SU-DHL-6 (cell line): ENCODE measurements around the gene FGFBP2.

Experiments used
- H2AFZ ChIP-seq: fragments of 200-600 bp; sonication (generic); 2 replicates; pipeline ENCODE4 v1.6.1; 2014; ENCODE audit warnings: low read depth, mild to moderate bottlenecking, moderate library complexity, mixed read lengths, antibody characterized with exemption, low read length; ENCODE audit not compliant: severe bottlenecking
- H3F3A ChIP-seq: fragments of 200-600 bp; shearing (Covaris generic); 2 replicates; pipeline ENCODE4 v1.6.0; 2016; ENCODE audit warnings: antibody characterized with exemption, mild to moderate bottlenecking; ENCODE audit not compliant: insufficient read depth
- H3K27ac ChIP-seq: fragments of 200-600 bp; sonication (generic); 2 replicates; pipeline ENCODE4 v1.5.1; 2016; ENCODE audit warnings: low read depth, mild to moderate bottlenecking, low read length, moderate library complexity, mixed read lengths
- H3K27me3 ChIP-seq: fragments of 200-600 bp; sonication (generic), shearing (Covaris generic); 2 replicates; pipeline ENCODE4 v1.6.0; 2014; ENCODE audit warnings: mild to moderate bottlenecking, low read length
- H3K36me3 ChIP-seq: fragments of 200-600 bp; sonication (generic); 2 replicates; pipeline ENCODE4 v1.6.1; 2014; ENCODE audit warnings: mild to moderate bottlenecking, low read length, mixed read lengths
- H3K4me2 ChIP-seq: fragments of 300-600, 200-600 bp; shearing (Covaris generic), sonication (generic); 2 replicates; pipeline ENCODE4 v1.6.0; 2014; ENCODE audit warnings: low read length, low read depth, mild to moderate bottlenecking; ENCODE audit not compliant: poor library complexity, severe bottlenecking
- H3K4me3 ChIP-seq: fragments of 200-600 bp; sonication (generic); 2 replicates; pipeline ENCODE4 v1.5.1; 2014; ENCODE audit warnings: antibody characterized with exemption, low read length, mild to moderate bottlenecking, mixed read lengths; ENCODE audit not compliant: insufficient read depth, poor library complexity, severe bottlenecking
- H3K79me2 ChIP-seq: fragments of 200-600 bp; sonication (generic); 2 replicates; pipeline ENCODE4 v1.6.1; 2014; ENCODE audit warnings: mild to moderate bottlenecking, low read length, moderate library complexity; ENCODE audit not compliant: insufficient read depth
- H3K9ac ChIP-seq: fragments of 200-600 bp; sonication (generic); 2 replicates; pipeline ENCODE4 v1.7.0; 2014; ENCODE audit warnings: mild to moderate bottlenecking, low read length
- H3K9me2 ChIP-seq: fragments of 200-600 bp; sonication (generic); replicated peaks from 2 replicates; pipeline ENCODE4 v1.6.1; 2014; ENCODE audit warnings: low read length; ENCODE audit not compliant: insufficient read depth
- H3K9me3 ChIP-seq: fragments of 200-600 bp; sonication (generic); 2 replicates; pipeline ENCODE4 v1.6.1; 2014; ENCODE audit warnings: low read length, mixed read lengths; ENCODE audit not compliant: insufficient read depth
- H4K20me1 ChIP-seq: fragments of 200-600 bp; sonication (generic); 2 replicates; pipeline ENCODE4 v1.6.1; 2014; ENCODE audit warnings: low read depth, mild to moderate bottlenecking, antibody characterized with exemption, low read length, moderate library complexity, mixed read lengths
- CTCF ChIP-seq: fragments of 200-600 bp; sonication (generic); IDR thresholded peaks from one replicate; pipeline ENCODE4 v1.5.1; 2017; ENCODE audit warnings: antibody characterized with exemption, mild to moderate bottlenecking, low read length, moderate library complexity; ENCODE audit not compliant: insufficient read depth, poor library complexity, severe bottlenecking
- EZH2phosphoT487 ChIP-seq: fragments of 200-600 bp; sonication (generic), shearing (Covaris generic); conservative IDR thresholded peaks from 2 replicates; pipeline ENCODE4 v1.6.1; 2018; ENCODE audit warnings: mild to moderate bottlenecking, antibody characterized with exemption, low read length, moderate library complexity, mixed read lengths

Gene FGFBP2

GRCh38 chr4:15982842-15983524 lies 20.0 kb upstream of the FGFBP2 start:
- no peak overlapping the region for H3K27ac ChIP-seq
- no peak overlapping the region for H2AFZ ChIP-seq
- no peak overlapping the region for H3K4me2 ChIP-seq
- no peaks in the 10 kb centered on the region for H3K27me3 ChIP-seq
- H3K9ac ChIP-seq, result no peak overlapping the region
- no peaks in the 10 kb centered on the region for H3K9me2 ChIP-seq
- TF ChIP-seq CTCF (no peak), EZH2phosphoT487 (no peak)
- H3K36me3 ChIP-seq, result no peaks in the 10 kb centered on the region
- H3K9me3 ChIP-seq, result no peaks in the 10 kb centered on the region
- H4K20me1 ChIP-seq, result no peaks in the 10 kb centered on the region
- H3F3A ChIP-seq, result no peaks in the 10 kb centered on the region
- H3K79me2 ChIP-seq, result no peaks in the 10 kb centered on the region
- no peak overlapping the region for H3K4me3 ChIP-seq

- Histone ChIP-seq H2AFZ (no peak overlapping the region), H3K9ac (no peak overlapping the region), H3K27me3 (no peaks in the 10 kb centered on the region), H3K9me2 (no peaks in the 10 kb centered on the region), H3K27ac (no peak overlapping the region), H3K9me3 (no peaks in the 10 kb centered on the region), H3F3A (no peaks in the 10 kb centered on the region), H3K4me3 (no peak overlapping the region), H3K79me2 (no peaks in the 10 kb centered on the region), H3K4me2 (no peak overlapping the region), H3K36me3 (no peaks in the 10 kb centered on the region), H4K20me1 (no peaks in the 10 kb centered on the region)
- TF ChIP-seq EZH2phosphoT487 (no peak), CTCF (no peak)
Measured at GRCh38 chr4:15976456-15977447, 13.8 kb upstream of the FGFBP2 start.

GRCh38 chr4:15971068-15971801 lies 8.3 kb upstream of the FGFBP2 start:
- TF ChIP-seq EZH2phosphoT487 (no peak), CTCF (no peak)
- Histone ChIP-seq H4K20me1 (no peaks in the 10 kb centered on the region), H3K27ac (no peak overlapping the region), H2AFZ (no peak overlapping the region), H3K79me2 (no peaks in the 10 kb centered on the region), H3K27me3 (no peaks in the 10 kb centered on the region), H3K9ac (no peak overlapping the region), H3K9me2 (no peaks in the 10 kb centered on the region), H3K36me3 (no peaks in the 10 kb centered on the region), H3K9me3 (no peaks in the 10 kb centered on the region), H3K4me2 (no peak overlapping the region), H3K4me3 (no peak overlapping the region), H3F3A (no peaks in the 10 kb centered on the region)
